SK-N-SH (cell line): ENCODE data around the gene MAGEF1. TPM values are rescaled to one million over a fixed set of nuclear protein-coding genes. Genes with fewer than 3 reads are reported as not detected.

Experiments used
- CTCF ChIA-PET: fragments of 300-600, 350-600 bp; formaldehyde crosslinking; extraction: SDS; loops from one replicate; lab custom pipeline; 2021; lab: Yijun Ruan, JAX
- POLR2A ChIA-PET: fragments of 350-600 bp; sonication (Branson Sonifier 250); formaldehyde crosslinking; extraction: SDS; loops from one replicate; lab custom pipeline; 2020; ENCODE audit warnings: antibody characterized with exemption, inconsistent platforms; lab: Yijun Ruan, JAX
- DNase-seq: peaks from one replicate; pipeline ENCODE4 v3.0.0; 2012
- H2AFZ ChIP-seq: fragments of 200-600 bp; sonication (generic); 2 replicates; pipeline ENCODE4 v1.8.1; 2016; ENCODE audit warnings: antibody characterized with exemption, mild to moderate bottlenecking, low read depth
- H3F3A ChIP-seq: fragments of 200-600 bp; sonication (generic); replicated peaks from 2 replicates; pipeline ENCODE3; 2016; ENCODE audit warnings: antibody characterized with exemption, mild to moderate bottlenecking; ENCODE audit not compliant: insufficient read depth
- H3K27ac ChIP-seq, 2 experiments: fragments of 200-500 bp in 1 of 2; fragments of 200-600 bp in 1 of 2; sonication (Bioruptor generic) in 1 of 2; sonication (generic), shearing (Covaris generic) in 1 of 2; 2 replicates each; pipeline versions ENCODE4 v1.5.1 to v1.6.1; 2014 to 2016; ENCODE audit warnings: low read depth in 2 of 2, inconsistent platforms in 1 of 2, low read length in 1 of 2, mild to moderate bottlenecking in 1 of 2, mixed read lengths in 1 of 2
- H3K27me3 ChIP-seq: fragments of 200-600 bp; sonication (generic), shearing (Covaris generic); 2 replicates; pipeline ENCODE4 v1.6.1; 2016; ENCODE audit warnings: mixed run types; ENCODE audit not compliant: insufficient read depth
- H3K36me3 ChIP-seq, 2 experiments: fragments of 200-500 bp in 1 of 2; fragments of 200-600 bp in 1 of 2; sonication (Bioruptor generic) in 1 of 2; sonication (generic) in 1 of 2; replicated peaks in 1 of 2; 2 replicates each; pipeline versions ENCODE3 to v1.5.1; 2014 to 2016; ENCODE audit warnings: low read length in 1 of 2, mild to moderate bottlenecking in 1 of 2; ENCODE audit not compliant: insufficient read depth in 2 of 2, control insufficient read depth in 1 of 2
- H3K4me1 ChIP-seq, 2 experiments: fragments of 200-500 bp in 1 of 2; fragments of 200-600 bp in 1 of 2; sonication (Bioruptor generic) in 1 of 2; sonication (generic), shearing (Covaris generic) in 1 of 2; 2 replicates each; pipeline versions ENCODE4 v1.5.1 to v1.6.1; 2014 to 2016; ENCODE audit warnings: low read depth in 1 of 2, low read length in 1 of 2, mixed run types in 1 of 2; ENCODE audit not compliant: insufficient read depth in 2 of 2, control insufficient read depth in 1 of 2
- H3K4me2 ChIP-seq: fragments of 200-600 bp; sonication (generic), shearing (Covaris generic); 2 replicates; pipeline ENCODE4 v1.6.1; 2017; ENCODE audit warnings: mixed run types
- H3K4me3 ChIP-seq, 2 experiments: fragments of 200-500 bp in 1 of 2; fragments of 200-600 bp in 1 of 2; sonication (Bioruptor generic) in 1 of 2; sonication (generic), shearing (Covaris generic) in 1 of 2; 2 replicates each; pipeline versions ENCODE4 v1.5.1 to v1.8.1; 2014 to 2016; ENCODE audit warnings: low read depth in 2 of 2, inconsistent platforms in 1 of 2, low read length in 1 of 2, mild to moderate bottlenecking in 1 of 2, mixed read lengths in 1 of 2, moderate library complexity in 1 of 2
- H3K79me2 ChIP-seq: fragments of 200-600 bp; sonication (generic); 2 replicates; pipeline ENCODE4 v1.8.1; 2017; ENCODE audit warnings: mild to moderate bottlenecking; ENCODE audit not compliant: insufficient read depth
- H3K9ac ChIP-seq: fragments of 200-600 bp; sonication (generic); 2 replicates; pipeline ENCODE4 v1.6.1; 2017; ENCODE audit warnings: mixed run types
- H3K9me2 ChIP-seq: fragments of 200-600 bp; sonication (generic); 2 replicates; pipeline ENCODE4 v1.6.1; 2017; ENCODE audit warnings: mixed run types
- H3K9me3 ChIP-seq: fragments of 200-600 bp; sonication (generic); 2 replicates; pipeline ENCODE4 v1.6.1; 2017; ENCODE audit warnings: mixed run types, mild to moderate bottlenecking, moderate library complexity
- H4K20me1 ChIP-seq: fragments of 200-600 bp; sonication (generic); 2 replicates; pipeline ENCODE4 v1.6.1; 2017; ENCODE audit warnings: mild to moderate bottlenecking, mixed run types; ENCODE audit not compliant: insufficient read depth
- CHD2 ChIP-seq: fragments of 150-350 bp; IDR thresholded peaks from 2 replicates; pipeline ENCODE4 v1.6.1; 2018; ENCODE audit warnings: low read length; ENCODE audit not compliant: partially characterized antibody
- ELF1 ChIP-seq: IDR thresholded peaks from 2 replicates; pipeline ENCODE4 v1.4.0; 2012
- FOSL2 ChIP-seq: IDR thresholded peaks from 2 replicates; pipeline ENCODE4 v1.4.0; 2012; ENCODE audit warnings: low read depth, mild to moderate bottlenecking, moderate library complexity, borderline replicate concordance
- FOXJ3 ChIP-seq: sonication (generic); formaldehyde crosslinking; IDR thresholded peaks from 2 replicates; pipeline ENCODE4 v1.5.1; 2020; ENCODE audit warnings: mild to moderate bottlenecking, missing genetic modification reagents
- FOXM1 ChIP-seq: IDR thresholded peaks from 2 replicates; pipeline ENCODE4 v1.4.0; 2012; ENCODE audit warnings: low read depth, mild to moderate bottlenecking
- GATA2 ChIP-seq: sonication (generic); formaldehyde crosslinking; IDR thresholded peaks from 2 replicates; pipeline ENCODE4 v1.5.0; 2020; ENCODE audit warnings: mild to moderate bottlenecking, missing genetic modification reagents
- JUND ChIP-seq: IDR thresholded peaks from 2 replicates; pipeline ENCODE4 v1.4.0; 2012
- MEF2A ChIP-seq: IDR thresholded peaks from 2 replicates; pipeline ENCODE4 v1.4.0; 2012; ENCODE audit warnings: low read depth, borderline replicate concordance
- MXI1 ChIP-seq: IDR thresholded peaks from 2 replicates; pipeline ENCODE4 v1.6.1; 2012; ENCODE audit warnings: mild to moderate bottlenecking, low read depth, low read length, improper control_type of control experiment
- NFIC ChIP-seq: IDR thresholded peaks from 2 replicates; pipeline ENCODE4 v1.4.0; 2012; ENCODE audit warnings: borderline replicate concordance
- RAD21 ChIP-seq: IDR thresholded peaks from 2 replicates; pipeline ENCODE4 v1.6.1; 2012; ENCODE audit warnings: mild to moderate bottlenecking, low read length
- RCOR1 ChIP-seq: fragments of 150-350 bp; IDR thresholded peaks from 2 replicates; pipeline ENCODE4 v1.6.1; 2017; ENCODE audit warnings: antibody characterized with exemption, low read length
- SIN3A ChIP-seq: IDR thresholded peaks from 2 replicates; pipeline ENCODE4 v1.6.1; 2012; ENCODE audit warnings: low read depth, mild to moderate bottlenecking, low read length, moderate library complexity, borderline replicate concordance
- SMC3 ChIP-seq: IDR thresholded peaks from 2 replicates; pipeline ENCODE4 v1.6.1; 2012; ENCODE audit warnings: low read depth, low read length, improper control_type of control experiment
- TAF1 ChIP-seq: IDR thresholded peaks from 2 replicates; pipeline ENCODE4 v1.6.1; 2012; ENCODE audit warnings: low read depth, mild to moderate bottlenecking, low read length, moderate library complexity, borderline replicate concordance
- TCF12 ChIP-seq: IDR thresholded peaks from 2 replicates; pipeline ENCODE4 v1.4.0; 2012
- TEAD4 ChIP-seq: IDR thresholded peaks from 2 replicates; pipeline ENCODE4 v1.4.0; 2012; ENCODE audit warnings: mild to moderate bottlenecking, borderline replicate concordance; ENCODE audit not compliant: insufficient read depth
- YY1 ChIP-seq: IDR thresholded peaks from 2 replicates; pipeline ENCODE4 v1.4.0; 2012; ENCODE audit warnings: low read depth, mild to moderate bottlenecking
- WGBS: methylation state at CpG from one replicate; pipeline ENCODE4 v1.1.6; 2017; ENCODE audit warnings: low lambda C conversion rate; 5-methylcytosine and 5-hydroxymethylcytosine counted together
- polyA plus RNA-seq, 3 experiments: library from polyadenylated mRNA; depleted of rRNA; stranded (reverse); fragments of >200 nt; gene quantifications; 2 replicates each; pipeline ENCODE4 v1.2.3, GENCODE V29; 2012
- TF ChIP-seq, protein P1 (sequence below): fragments of 150-350 bp; IDR thresholded peaks from 2 replicates; pipeline ENCODE4 v1.6.1; 2016; ENCODE audit warnings: mild to moderate bottlenecking, low read depth, low read length

Gene MAGEF1
- polyA plus RNA-seq, 1 of the 3 experiments (the other 2 are of a cell fraction) = 45.2 TPM

GRCh38 chr3:184682671-184683070, 29.2 kb downstream of the MAGEF1 start:
- no peaks in the 10 kb centered on the region for H3K79me2 ChIP-seq
- DNase-seq = no peak
- H3F3A ChIP-seq = no peaks in the 10 kb centered on the region
- no peak overlapping the region for H2AFZ ChIP-seq
- no peaks in the 10 kb centered on the region for H3K9me3 ChIP-seq
- H3K9me2 ChIP-seq = no peaks in the 10 kb centered on the region
- 92% methylated on average over 11 of the region's 11 CpGs for WGBS
- H3K9ac ChIP-seq = no peak overlapping the region
- ChIA-PET CTCF (no interaction called here), POLR2A (no interaction called here)
- no peak overlapping the region for H3K27ac ChIP-seq
- no peak overlapping the region for H3K4me3 ChIP-seq
- peaks cover 0 to 25% of the 10 kb centered on the region in 2 experiments; a peak in 1 of 4 replicates for H3K4me1 ChIP-seq
- H4K20me1 ChIP-seq = no peaks in the 10 kb centered on the region
- H3K4me2 ChIP-seq = no peak overlapping the region
- H3K27me3 ChIP-seq = no peaks in the 10 kb centered on the region
- H3K36me3 ChIP-seq = no peaks in the 10 kb centered on the region
- TF ChIP-seq NFIC (no peak), FOSL2 (no peak), RCOR1 (no peak), TEAD4 (no peak), FOXJ3 (CRISPR knock-in tag) (no peak), SIN3A (no peak), RAD21 (no peak), ELF1 (no peak), SMC3 (no peak), MEF2A (no peak)
- TF ChIP-seq, protein P1, sequence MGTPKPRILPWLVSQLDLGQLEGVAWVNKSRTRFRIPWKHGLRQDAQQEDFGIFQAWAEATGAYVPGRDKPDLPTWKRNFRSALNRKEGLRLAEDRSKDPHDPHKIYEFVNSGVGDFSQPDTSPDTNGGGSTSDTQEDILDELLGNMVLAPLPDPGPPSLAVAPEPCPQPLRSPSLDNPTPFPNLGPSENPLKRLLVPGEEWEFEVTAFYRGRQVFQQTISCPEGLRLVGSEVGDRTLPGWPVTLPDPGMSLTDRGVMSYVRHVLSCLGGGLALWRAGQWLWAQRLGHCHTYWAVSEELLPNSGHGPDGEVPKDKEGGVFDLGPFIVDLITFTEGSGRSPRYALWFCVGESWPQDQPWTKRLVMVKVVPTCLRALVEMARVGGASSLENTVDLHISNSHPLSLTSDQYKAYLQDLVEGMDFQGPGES = no peak

GRCh38 chr3:184680385-184681345, 31.2 kb downstream of the MAGEF1 start:
- no peak for DNase-seq
- Histone ChIP-seq H3K79me2 (no peaks in the 10 kb centered on the region), H3K36me3 (no peaks in the 10 kb centered on the region), H3F3A (no peaks in the 10 kb centered on the region), H3K4me1 (peaks cover 0 to 29% of the 10 kb centered on the region in 2 experiments; a peak in 1 of 4 replicates), H3K4me3 (no peak overlapping the region), H3K27ac (peak overlapping the region in 1 of 2 experiments; percentile 41; a peak in 2 of 4 replicates), H3K27me3 (peaks cover 2% of the 10 kb centered on the region; the same call in 1 of the 2 replicates), H3K9me2 (no peaks in the 10 kb centered on the region), H3K4me2 (no peak overlapping the region), H3K9ac (no peak overlapping the region), H2AFZ (no peak overlapping the region), H4K20me1 (no peaks in the 10 kb centered on the region), H3K9me3 (no peaks in the 10 kb centered on the region)
- ChIA-PET CTCF (interaction anchor here (1.2 to 1.6 kb wide), 3 partner anchors 8 to 119 kb away, joined by 4 to 5 read pairs (median 4); partner anchors contain the start of gene EPHB3), POLR2A (interaction anchor here (0.7 to 1.3 kb wide), 2 partner anchors 12 to 31 kb away, joined by 3 to 4 read pairs; partner anchors contain the start of gene MAGEF1)
- WGBS = 70% methylated on average over 10 of the region's 10 CpGs
- TF ChIP-seq FOXM1 (no peak), MXI1 (no peak), RAD21 (no peak), TCF12 (no peak), CHD2 (no peak), SIN3A (no peak), YY1 (no peak), JUND (no peak), NFIC (no peak), GATA2 (CRISPR knock-in tag) (no peak), TAF1 (no peak), RCOR1 (no peak), FOSL2 (no peak), ELF1 (no peak)
- TF ChIP-seq, protein P1 = no peak
